ENCODE results near the gene GIMAP7. TPM values are rescaled to one million over a fixed set of nuclear protein-coding genes. Genes with fewer than 3 reads are reported as not detected.

The GIMAP7 gene
- total RNA-seq, 1 donor = not detected

- Histone ChIP-seq H3K4me2 (ENCODE audit: insufficient read depth, low read length) (no peak overlapping the region), H2AFZ (ENCODE audit: low read length) (no peak overlapping the region), H3K27ac (ENCODE audit: low read depth, low read length) (no peak overlapping the region), H3K4me3 (ENCODE audit: insufficient read depth, low read length) (no peak overlapping the region), H3K9me3 (ENCODE audit: low read depth, low read length) (no peaks in the 10 kb centered on the region), H3K36me3 (ENCODE audit: insufficient read depth, low read length) (no peaks in the 10 kb centered on the region), H3K4me1 (ENCODE audit: insufficient read depth, low read length) (no peaks in the 10 kb centered on the region), H3K27me3 (ENCODE audit: insufficient read depth, low read length) (no peaks in the 10 kb centered on the region), H4K20me1 (ENCODE audit: insufficient read depth, low read length) (no peaks in the 10 kb centered on the region), H3K79me2 (ENCODE audit: insufficient read depth, low read length) (no peaks in the 10 kb centered on the region)
- TF ChIP-seq CTCF (IDR thresholded peaks at IDR 0.05; ENCODE audit: extremely low read depth, low read depth, low read length) = no peak
- no peak for DNase-seq (ENCODE audit: insufficient read length, low spot score, missing footprints)
Measured at GRCh38 chr7:150468241-150468640, 46.4 kb upstream of the GIMAP7 start.

- Histone ChIP-seq H3K36me3 (ENCODE audit: insufficient read depth, low read length) (no peaks in the 10 kb centered on the region), H3K9me3 (ENCODE audit: low read depth, low read length) (no peaks in the 10 kb centered on the region), H3K27ac (ENCODE audit: low read depth, low read length) (no peak overlapping the region), H3K79me2 (ENCODE audit: insufficient read depth, low read length) (no peaks in the 10 kb centered on the region), H3K4me1 (ENCODE audit: insufficient read depth, low read length) (no peaks in the 10 kb centered on the region), H3K4me2 (ENCODE audit: insufficient read depth, low read length) (no peak overlapping the region), H2AFZ (ENCODE audit: low read length) (no peak overlapping the region), H3K4me3 (ENCODE audit: insufficient read depth, low read length) (no peak overlapping the region), H4K20me1 (ENCODE audit: insufficient read depth, low read length) (no peaks in the 10 kb centered on the region), H3K27me3 (ENCODE audit: insufficient read depth, low read length) (no peaks in the 10 kb centered on the region)
- TF ChIP-seq CTCF (IDR thresholded peaks at IDR 0.05; ENCODE audit: extremely low read depth, low read depth, low read length) = no peak
- no peak for DNase-seq (ENCODE audit: insufficient read length, low spot score, missing footprints)
Measured at GRCh38 chr7:150471886-150472285, 42.8 kb upstream of the GIMAP7 start.

- no peaks in the 10 kb centered on the region for H3K36me3 ChIP-seq (ENCODE audit: insufficient read depth, low read length)
- no peak overlapping the region for H3K4me3 ChIP-seq (ENCODE audit: insufficient read depth, low read length)
- H3K4me1 ChIP-seq (ENCODE audit: insufficient read depth, low read length) = no peaks in the 10 kb centered on the region
- H3K79me2 ChIP-seq (ENCODE audit: insufficient read depth, low read length) = no peaks in the 10 kb centered on the region
- DNase-seq (ENCODE audit: insufficient read length, low spot score, missing footprints) = no peak
- TF ChIP-seq CTCF (IDR thresholded peaks at IDR 0.05; ENCODE audit: extremely low read depth, low read depth, low read length) = no peak
- no peak overlapping the region for H3K4me2 ChIP-seq (ENCODE audit: insufficient read depth, low read length)
- no peaks in the 10 kb centered on the region for H3K9me3 ChIP-seq (ENCODE audit: low read depth, low read length)
- H3K27me3 ChIP-seq (ENCODE audit: insufficient read depth, low read length) = no peaks in the 10 kb centered on the region
- no peaks in the 10 kb centered on the region for H4K20me1 ChIP-seq (ENCODE audit: insufficient read depth, low read length)
- H2AFZ ChIP-seq (ENCODE audit: low read length) = no peak overlapping the region
- H3K27ac ChIP-seq (ENCODE audit: low read depth, low read length) = no peak overlapping the region
Measured at GRCh38 chr7:150473902-150474301, 40.8 kb upstream of the GIMAP7 start.

- no peaks in the 10 kb centered on the region for H3K4me1 ChIP-seq (ENCODE audit: insufficient read depth, low read length)
- no peaks in the 10 kb centered on the region for H3K9me3 ChIP-seq (ENCODE audit: low read depth, low read length)
- TF ChIP-seq CTCF (IDR thresholded peaks at IDR 0.05; ENCODE audit: extremely low read depth, low read depth, low read length) = no peak
- H3K4me2 ChIP-seq (ENCODE audit: insufficient read depth, low read length) = no peak overlapping the region
- H2AFZ ChIP-seq (ENCODE audit: low read length) = no peak overlapping the region
- no peaks in the 10 kb centered on the region for H3K36me3 ChIP-seq (ENCODE audit: insufficient read depth, low read length)
- no peaks in the 10 kb centered on the region for H4K20me1 ChIP-seq (ENCODE audit: insufficient read depth, low read length)
- no peak for DNase-seq (ENCODE audit: insufficient read length, low spot score, missing footprints)
- H3K79me2 ChIP-seq (ENCODE audit: insufficient read depth, low read length) = no peaks in the 10 kb centered on the region
- no peaks in the 10 kb centered on the region for H3K27me3 ChIP-seq (ENCODE audit: insufficient read depth, low read length)
- H3K4me3 ChIP-seq (ENCODE audit: insufficient read depth, low read length) = no peak overlapping the region
- no peak overlapping the region for H3K27ac ChIP-seq (ENCODE audit: low read depth, low read length)
Measured at GRCh38 chr7:150476285-150476684, 38.4 kb upstream of the GIMAP7 start.

All from osteoblast (primary cell).